Gastroesophageal sphincter (tissue), 4 donors: ENCODE results near the gene ZGPAT. TPM values are rescaled to one million over a fixed set of nuclear protein-coding genes. Genes with fewer than 3 reads are reported as not detected.
"Not testable (repeated sequence)": the region's sequence is repeated elsewhere in the genome, so short reads cannot be mapped to it uniquely, and the experiment has no call there.

Source experiments
- ATAC-seq: fragments of 150-250 bp; one replicate; pipeline ENCODE4 v1.9.1; 2016; ENCODE audit warnings: mild to moderate bottlenecking, moderate library complexity
- H3K27ac ChIP-seq, 4 donors: fragments of 200-600 bp; sonication (generic) in 3 of 4; 1 replicate in 3 of 4; 2 replicates in 1 of 4; pipeline ENCODE4 v1.5.1; 2016 to 2019
- H3K27me3 ChIP-seq: fragments of 200-600 bp; sonication (generic); one replicate; pipeline ENCODE4 v1.5.1; 2019
- H3K36me3 ChIP-seq, 2 donors: fragments of 200-600 bp; sonication (generic); one replicate each; pipeline ENCODE4 v1.5.1; 2019; ENCODE audit warnings: control low read depth in 1 of 2
- H3K4me1 ChIP-seq, 3 donors: fragments of 200-600 bp; sonication (generic); 1 replicate in 2 of 3; 2 replicates in 1 of 3; pipeline ENCODE4 v1.5.1; 2016 to 2019; ENCODE audit warnings: control low read depth in 2 of 3
- H3K4me3 ChIP-seq, 2 donors: fragments of 200-600 bp; sonication (generic); one replicate each; pipeline ENCODE4 v1.5.1; 2019; ENCODE audit warnings: mild to moderate bottlenecking in 1 of 2, moderate library complexity in 1 of 2
- H3K9me3 ChIP-seq, 3 donors: fragments of 200-600 bp; sonication (generic); one replicate each; pipeline ENCODE4 v1.5.1; 2017 to 2019; ENCODE audit warnings: control low read depth in 2 of 3
- EP300 ChIP-seq: sonication (generic); formaldehyde crosslinking; IDR thresholded peaks from one replicate; pipeline ENCODE4 v1.6.1; 2017; ENCODE audit warnings: antibody characterized with exemption, mild to moderate bottlenecking
- POLR2A ChIP-seq, 2 donors: fragments of 450-650 bp; IDR thresholded peaks; one replicate each; pipeline ENCODE4 v1.6.1; 2017; ENCODE audit warnings: antibody characterized with exemption in 2 of 2, mild to moderate bottlenecking in 2 of 2, moderate library complexity in 1 of 2
- POLR2AphosphoS5 ChIP-seq: sonication (generic); formaldehyde crosslinking; IDR thresholded peaks from one replicate; pipeline ENCODE4 v1.6.1; 2017; ENCODE audit warnings: antibody characterized with exemption
- WGBS, 2 donors: methylation state at CpG; one replicate each; pipeline ENCODE4 v1.1.5; 2018; ENCODE audit warnings: low coverage in 1 of 2; 5-methylcytosine and 5-hydroxymethylcytosine counted together
- total RNA-seq, 4 donors: library from RNA; depleted of rRNA; stranded (reverse); fragments of >200 nt; gene quantifications; one replicate each; pipeline ENCODE4 v1.1.0, GENCODE V29; 2016
- TF ChIP-seq, protein P1 (sequence below), 4 experiments: fragments of 200-600 bp in 2 of 4; fragments of 450-650 bp in 2 of 4; sonication (generic) in 1 of 4; IDR thresholded peaks; one replicate each; pipeline ENCODE4 v1.5.1; 2017 to 2019; ENCODE audit warnings: antibody characterized with exemption in 4 of 4, mild to moderate bottlenecking in 2 of 4, moderate library complexity in 2 of 4

The ZGPAT gene
- total RNA-seq, 4 donors from 2014 or later: 21.7 to 51.7 (median 32.9) TPM

DNA sequence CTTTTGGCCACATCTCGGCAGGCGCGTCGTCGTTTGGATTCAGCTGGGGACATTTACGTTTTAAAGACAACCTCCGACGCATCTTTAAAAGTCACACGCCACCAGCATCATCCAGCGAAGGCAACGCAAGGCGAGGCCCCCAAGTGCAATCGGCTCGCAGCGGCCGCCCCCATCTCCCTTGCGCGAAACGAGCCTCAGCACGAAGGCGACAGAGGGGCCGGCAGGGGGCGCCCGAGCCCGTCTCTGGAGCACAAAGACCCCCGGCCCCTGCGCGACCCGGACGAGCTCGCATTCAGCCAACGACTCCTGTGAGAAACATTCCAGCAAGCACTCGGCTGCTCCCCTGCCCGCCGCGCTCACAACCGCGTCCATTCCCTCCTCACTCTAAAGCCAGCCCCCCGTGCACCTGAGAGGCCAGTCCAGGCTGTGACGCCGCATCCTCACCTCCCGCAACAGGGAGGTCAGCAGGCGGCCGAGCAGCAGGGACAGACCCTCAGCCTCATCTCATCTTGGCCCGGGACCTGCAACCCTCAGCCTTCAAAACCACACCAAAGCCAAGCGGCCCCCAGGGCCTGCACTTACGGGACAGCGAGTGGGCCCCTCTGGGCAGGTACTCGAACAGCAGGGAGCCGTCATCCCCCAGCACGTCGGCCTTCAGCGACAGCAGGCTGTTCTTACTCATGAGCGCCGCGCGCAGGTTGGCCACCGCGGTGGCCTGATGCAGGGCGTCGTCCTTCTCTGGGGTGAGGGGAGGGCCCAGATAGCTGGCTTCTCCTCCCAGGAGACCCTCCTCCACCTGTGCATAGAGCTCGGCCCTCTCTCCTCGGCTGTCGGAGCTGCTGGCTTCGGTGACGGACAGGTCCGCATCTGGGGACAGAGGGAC is 67.5 kb downstream of the ZGPAT start:
- TF ChIP-seq EP300: no peak
- TF ChIP-seq, protein P1, sequence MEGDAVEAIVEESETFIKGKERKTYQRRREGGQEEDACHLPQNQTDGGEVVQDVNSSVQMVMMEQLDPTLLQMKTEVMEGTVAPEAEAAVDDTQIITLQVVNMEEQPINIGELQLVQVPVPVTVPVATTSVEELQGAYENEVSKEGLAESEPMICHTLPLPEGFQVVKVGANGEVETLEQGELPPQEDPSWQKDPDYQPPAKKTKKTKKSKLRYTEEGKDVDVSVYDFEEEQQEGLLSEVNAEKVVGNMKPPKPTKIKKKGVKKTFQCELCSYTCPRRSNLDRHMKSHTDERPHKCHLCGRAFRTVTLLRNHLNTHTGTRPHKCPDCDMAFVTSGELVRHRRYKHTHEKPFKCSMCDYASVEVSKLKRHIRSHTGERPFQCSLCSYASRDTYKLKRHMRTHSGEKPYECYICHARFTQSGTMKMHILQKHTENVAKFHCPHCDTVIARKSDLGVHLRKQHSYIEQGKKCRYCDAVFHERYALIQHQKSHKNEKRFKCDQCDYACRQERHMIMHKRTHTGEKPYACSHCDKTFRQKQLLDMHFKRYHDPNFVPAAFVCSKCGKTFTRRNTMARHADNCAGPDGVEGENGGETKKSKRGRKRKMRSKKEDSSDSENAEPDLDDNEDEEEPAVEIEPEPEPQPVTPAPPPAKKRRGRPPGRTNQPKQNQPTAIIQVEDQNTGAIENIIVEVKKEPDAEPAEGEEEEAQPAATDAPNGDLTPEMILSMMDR (IDR thresholded peaks at IDR 0.05): peak in 3 of 4 experiments; percentile 52 to 78 (median 64)
- WGBS, 2 donors: 22 to 60% methylated on average over 1 to 15 of the region's 67 CpGs
- H3K4me3 ChIP-seq: peak overlapping the region in 1 of 2 donors; percentile 29

DNA sequence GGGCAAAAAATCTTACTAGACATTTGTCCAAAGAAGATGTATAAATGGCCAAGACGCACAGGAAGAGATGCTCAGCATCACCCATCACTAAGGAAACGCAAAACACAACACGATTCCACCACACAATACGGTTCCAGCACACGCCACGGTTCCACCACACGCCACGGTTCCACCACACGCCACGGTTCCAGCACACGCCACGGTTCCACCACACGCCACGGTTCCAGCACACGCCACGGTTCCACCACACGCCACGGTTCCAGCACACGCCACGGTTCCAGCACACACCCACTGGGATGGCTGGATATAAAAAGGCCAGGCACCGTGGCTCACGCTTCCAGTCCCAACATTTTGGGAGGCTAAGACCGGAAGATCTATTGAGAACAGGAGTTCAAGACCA is 69.0 kb downstream of the ZGPAT start:
- H3K27me3 ChIP-seq, H3K9me3 ChIP-seq, ATAC-seq, H3K27ac ChIP-seq, H3K36me3 ChIP-seq, H3K4me3 ChIP-seq: not testable (repeated sequence)
- H3K4me1 ChIP-seq: peaks cover 0 to 34% (median 5%) of the 10 kb centered on the region in 3 donors
- WGBS, 2 donors: 89% methylated on average over 7 of the region's 23 CpGs; no CpG with 5 or more reads in 1 of the 2 donors

More for the DNA sequence above, 67.5 kb downstream of the ZGPAT start:
- Histone ChIP-seq H3K9me3 (no peaks in the 10 kb centered on the region), H3K36me3 (peaks cover 0 to 17% of the 10 kb centered on the region in 2 donors), H3K27me3 (no peaks in the 10 kb centered on the region), H3K27ac (peak overlapping the region in 1 of 4 donors; percentile 17), H3K4me1 (peaks cover 0 to 34% (median 5%) of the 10 kb centered on the region in 3 donors)
- ATAC-seq: no peak

DNA sequence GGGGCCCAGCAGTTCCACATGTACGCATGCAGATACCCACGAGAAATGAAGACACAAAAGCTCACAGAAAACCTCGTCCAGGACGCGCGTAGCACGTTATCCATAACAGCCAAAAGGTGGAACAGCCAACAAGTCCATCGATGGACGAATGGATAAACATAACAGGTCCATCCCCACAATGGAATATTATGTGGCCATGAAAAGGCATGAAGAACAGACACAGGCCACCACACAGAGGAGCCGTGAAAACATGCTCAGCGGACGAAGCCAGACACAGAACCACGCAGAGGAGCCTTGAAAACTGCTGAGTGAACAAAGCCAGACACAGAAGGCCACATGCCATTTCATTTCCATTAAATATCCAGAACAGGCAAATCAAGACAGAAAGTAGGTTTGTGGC is 69.8 kb downstream of the ZGPAT start:
- Histone ChIP-seq H3K36me3 (peaks cover 0 to 4% of the 10 kb centered on the region in 2 donors), H3K4me3 (no peak overlapping the region), H3K4me1 (peaks cover 0 to 30% (median 5%) of the 10 kb centered on the region in 3 donors), H3K27me3 (no peaks in the 10 kb centered on the region), H3K27ac (no peak overlapping the region), H3K9me3 (no peaks in the 10 kb centered on the region)
- no peak for TF ChIP-seq EP300
- TF ChIP-seq POLR2A (IDR thresholded peaks at IDR 0.05): no peak
- no peak for TF ChIP-seq POLR2AphosphoS5
- TF ChIP-seq, protein P1 (IDR thresholded peaks at IDR 0.05): no peak
- 92 to 96% methylated on average over 8 to 10 of the region's 13 CpGs for WGBS, 2 donors
- no peak for ATAC-seq

DNA sequence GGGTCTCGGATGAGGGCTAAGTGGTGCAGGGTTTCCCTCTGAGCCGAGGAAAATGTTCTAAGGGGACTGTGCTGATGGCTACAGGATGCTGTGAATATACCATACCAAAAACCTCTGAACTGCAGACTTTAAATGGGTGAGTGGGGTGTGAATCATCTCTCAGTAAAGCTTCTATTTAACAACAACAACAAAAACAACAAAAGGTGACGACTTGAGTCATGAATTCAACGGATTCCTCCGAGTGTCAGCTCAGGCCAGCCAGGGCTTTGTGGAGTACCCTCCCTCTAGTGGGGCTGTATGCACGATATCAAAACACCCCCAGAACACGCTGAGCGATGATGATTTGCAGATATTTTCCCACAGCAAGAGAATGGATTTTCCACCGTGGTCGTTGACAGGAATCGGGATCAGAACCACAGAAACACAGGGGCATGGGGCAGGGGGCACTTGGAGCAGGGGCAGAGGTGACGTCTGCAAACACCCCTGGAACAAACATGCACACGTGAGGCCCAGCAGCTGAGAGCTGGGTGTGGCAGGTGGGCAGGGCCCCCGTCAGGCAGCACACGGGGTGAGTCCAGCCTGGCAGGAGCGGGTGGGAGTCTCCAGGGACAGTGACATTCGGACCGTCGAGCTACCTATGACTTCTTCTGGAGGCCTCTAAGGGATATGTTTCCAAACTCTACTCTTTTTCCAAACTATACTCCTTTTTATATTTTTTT is 70.4 kb downstream of the ZGPAT start:
- Histone ChIP-seq H3K9me3 (no peaks in the 10 kb centered on the region), H3K4me3 (no peak overlapping the region), H3K4me1 (peaks cover 0 to 24% (median 5%) of the 10 kb centered on the region in 3 donors), H3K36me3 (peaks cover 0 to 4% of the 10 kb centered on the region in 2 donors), H3K27me3 (no peaks in the 10 kb centered on the region), H3K27ac (no peak overlapping the region)
- 62 to 100% methylated on average over 1 to 13 of the region's 19 CpGs for WGBS, 2 donors
- ATAC-seq: no peak
- TF ChIP-seq POLR2AphosphoS5 (no peak), POLR2A (IDR thresholded peaks at IDR 0.05) (no peak), EP300 (no peak)
- TF ChIP-seq, protein P1 (IDR thresholded peaks at IDR 0.05): no peak

DNA sequence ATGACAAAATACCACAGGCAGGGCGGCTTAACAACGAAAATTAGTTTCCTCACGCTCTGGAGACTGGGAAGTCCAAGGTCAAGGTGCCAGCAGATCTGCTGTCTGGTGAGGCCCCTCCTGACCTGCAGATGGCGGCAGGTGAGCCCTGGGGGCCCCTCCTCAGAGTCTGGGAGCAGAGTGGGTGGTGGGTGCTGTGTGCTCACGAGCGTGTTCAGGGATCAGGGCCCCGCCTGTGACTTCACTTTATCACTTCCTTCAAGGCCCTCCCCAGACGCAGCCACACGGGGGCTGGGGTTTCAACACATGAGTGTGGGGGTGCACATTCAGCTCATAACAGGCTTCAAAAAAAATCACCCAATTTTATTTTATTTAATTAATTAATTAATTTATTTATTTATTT is 71.0 kb downstream of the ZGPAT start:
- no peak overlapping the region for H3K4me3 ChIP-seq
- WGBS, 2 donors: 85 to 97% methylated on average over 6 to 9 of the region's 9 CpGs
- ATAC-seq: no peak

More for the DNA sequence above, 71.0 kb downstream of the ZGPAT start:
- TF ChIP-seq POLR2AphosphoS5 (no peak), EP300 (no peak), POLR2A (IDR thresholded peaks at IDR 0.05) (no peak)
- no peaks in the 10 kb centered on the region for H3K27me3 ChIP-seq
- no peaks in the 10 kb centered on the region for H3K9me3 ChIP-seq
- H3K27ac ChIP-seq: no peak overlapping the region
- peaks cover 0 to 4% of the 10 kb centered on the region in 2 donors for H3K36me3 ChIP-seq
- peaks cover 0 to 20% (median 5%) of the 10 kb centered on the region in 3 donors for H3K4me1 ChIP-seq
